HG02763 (cell line): Measurements from ENCODE around the gene PRPSAP1.

Experiments used
- ATAC-seq: cut with Tn5 transposase; IDR thresholded peaks from one replicate; pipeline ENCODE4 v1.9.1; 2021; ENCODE audit warnings: mild to moderate bottlenecking, moderate library complexity; ENCODE audit not compliant: unreplicated experiment

PRPSAP1 gene

GRCh38 chr17:76353599-76354316 lies at the start of gene PRPSAP1:
Gene PRPSAP1, minus strand, starts transcription at chr17:76353916. Its CDS starts 213 bp downstream, at chr17:76353703.
- peak; percentile 88 for ATAC-seq

GRCh38 chr17:76402711-76403110 lies 49.0 kb upstream of the PRPSAP1 start:
- ATAC-seq: no peak

- ATAC-seq: no peak
Measured at GRCh38 chr17:76399175-76400172, 45.8 kb upstream of the PRPSAP1 start.

- ATAC-seq: no peak
Measured at GRCh38 chr17:76398523-76399174, 44.9 kb upstream of the PRPSAP1 start.

GRCh38 chr17:76397687-76398522 lies 44.2 kb upstream of the PRPSAP1 start:
- no peak for ATAC-seq

- no peak for ATAC-seq
Measured at GRCh38 chr17:76397184-76397583, 43.5 kb upstream of the PRPSAP1 start.

- ATAC-seq: no peak
Measured at GRCh38 chr17:76395980-76396379, 42.3 kb upstream of the PRPSAP1 start.

- no peak for ATAC-seq
Measured at GRCh38 chr17:76394166-76394565, 40.5 kb upstream of the PRPSAP1 start.

GRCh38 chr17:76391200-76391715 lies 37.5 kb upstream of the PRPSAP1 start:
- ATAC-seq: no peak

- no peak for ATAC-seq
Measured at GRCh38 chr17:76390003-76390421, 36.3 kb upstream of the PRPSAP1 start.

- ATAC-seq: no peak
Measured at GRCh38 chr17:76388966-76389888, 35.5 kb upstream of the PRPSAP1 start.

- no peak for ATAC-seq
Measured at GRCh38 chr17:76386966-76387765, 33.5 kb upstream of the PRPSAP1 start.

- ATAC-seq: no peak
Measured at GRCh38 chr17:76385892-76386786, 32.4 kb upstream of the PRPSAP1 start.

GRCh38 chr17:76384987-76385891 lies 31.5 kb upstream of the PRPSAP1 start:
- ATAC-seq: no peak

GRCh38 chr17:76384222-76384986 lies 30.7 kb upstream of the PRPSAP1 start, which contains the start of gene SPHK1:
Gene SPHK1, plus strand, starts transcription at chr17:76384609. Its CDS starts 1,036 bp downstream, at chr17:76385645.
- ATAC-seq: peak; percentile 55
